Keratinocyte (primary cell): Measurements from ENCODE around the gene DFFB. TPM values are rescaled to one million over a fixed set of nuclear protein-coding genes. Genes with fewer than 3 reads are reported as not detected.

Experiments used
- DNase-seq: peaks from one replicate; pipeline ENCODE4 v3.0.0-alpha.2; 2011; ENCODE audit warnings: low read depth, missing footprints, low spot score
- FAIRE-seq: peaks from 2 replicates; lab custom pipeline; 2011; peaks lifted over from hg19 to GRCh38; lab: Jason Lieb, UNC
- H2AFZ ChIP-seq: 2 replicates; pipeline ENCODE4 v1.6.0; 2012; ENCODE audit warnings: low read length, control low read depth, inconsistent platforms; ENCODE audit not compliant: control insufficient read depth
- H3K27ac ChIP-seq: 2 replicates; pipeline ENCODE4 v1.5.1; 2011; ENCODE audit warnings: low read length; ENCODE audit not compliant: control insufficient read depth, insufficient read depth
- H3K27me3 ChIP-seq: 3 replicates; pipeline ENCODE4 v1.6.0; 2011; ENCODE audit warnings: low read length; ENCODE audit not compliant: control insufficient read depth, insufficient read depth; ENCODE audit errors: extremely low read depth
- H3K36me3 ChIP-seq, 2 experiments: 2 replicates in 1 of 2; 3 replicates in 1 of 2; pipeline ENCODE4 v1.5.1; 2011; ENCODE audit warnings: low read length in 2 of 2, mild to moderate bottlenecking in 1 of 2; ENCODE audit not compliant: control insufficient read depth in 2 of 2, insufficient read depth in 2 of 2; ENCODE audit errors: extremely low read depth in 1 of 2
- H3K4me1 ChIP-seq: 3 replicates; pipeline ENCODE4 v1.5.1; 2011; ENCODE audit warnings: low read length; ENCODE audit not compliant: control insufficient read depth, insufficient read depth; ENCODE audit errors: extremely low read depth
- H3K4me2 ChIP-seq: 3 replicates; pipeline ENCODE4 v1.6.0; 2011; ENCODE audit warnings: low read depth, low read length; ENCODE audit not compliant: control insufficient read depth, insufficient read depth; ENCODE audit errors: extremely low read depth
- H3K4me3 ChIP-seq, 3 experiments: fragments of 200-600 bp in 1 of 3; sonication (generic) in 1 of 3; 2 replicates in 2 of 3; 3 replicates in 1 of 3; pipeline ENCODE4 v1.5.1; 2011 to 2016; ENCODE audit warnings: low read length in 3 of 3, mild to moderate bottlenecking in 3 of 3, control low read depth in 2 of 3, inconsistent platforms in 1 of 3, low read depth in 1 of 3, mixed read lengths in 1 of 3, mixed run types in 1 of 3, moderate library complexity in 1 of 3; ENCODE audit not compliant: control insufficient read depth in 2 of 3, insufficient read depth in 2 of 3; ENCODE audit errors: extremely low read depth in 1 of 3
- H3K79me2 ChIP-seq: 2 replicates; pipeline ENCODE4 v1.6.0; 2012; ENCODE audit warnings: low read length; ENCODE audit not compliant: control insufficient read depth, insufficient read depth
- H3K9ac ChIP-seq: 3 replicates; pipeline ENCODE4 v1.6.0; 2011; ENCODE audit warnings: low read length; ENCODE audit not compliant: control insufficient read depth, insufficient read depth; ENCODE audit errors: extremely low read depth
- H3K9me1 ChIP-seq: 3 replicates; pipeline ENCODE4 v1.6.0; 2011; ENCODE audit warnings: low read length; ENCODE audit not compliant: control insufficient read depth, insufficient read depth; ENCODE audit errors: extremely low read depth
- H3K9me3 ChIP-seq: 2 replicates; pipeline ENCODE4 v1.5.1; 2012; ENCODE audit warnings: low read depth, low read length; ENCODE audit not compliant: control insufficient read depth
- H4K20me1 ChIP-seq: 3 replicates; pipeline ENCODE4 v1.6.0; 2011; ENCODE audit warnings: low read length; ENCODE audit not compliant: control insufficient read depth, insufficient read depth; ENCODE audit errors: extremely low read depth
- CTCF ChIP-seq, 3 experiments: IDR thresholded peaks in 1 of 3; conservative IDR thresholded peaks in 1 of 3; optimal IDR thresholded peaks in 1 of 3; 2 replicates in 2 of 3; 3 replicates in 1 of 3; pipeline versions ENCODE3 to v1.5.1; 2011; ENCODE audit warnings: low read length in 3 of 3, mild to moderate bottlenecking in 3 of 3, moderate library complexity in 2 of 3, control low read depth in 1 of 3, inconsistent platforms in 1 of 3; ENCODE audit not compliant: insufficient read depth in 2 of 3; ENCODE audit errors: extremely low read depth in 1 of 3
- EZH2 ChIP-seq: IDR thresholded peaks from one replicate; pipeline ENCODE4 v1.6.1; 2012; ENCODE audit warnings: inconsistent platforms, mild to moderate bottlenecking, low read length, moderate library complexity
- dilution Hi-C: fragments of 300-500 bp; cut with MboI; formaldehyde crosslinking; loops from one replicate; pipeline ENCODE4 v1.7.0; 2020; ENCODE audit warnings: low sequenced_read_pairs; ENCODE audit not compliant: extremely low pct_ligation_motif_present
- polyA plus RNA-seq, 5 experiments: library from polyadenylated mRNA; depleted of rRNA in 3 of 5; stranded (reverse) in 3 of 5; stranded (forward) in 1 of 5; unstranded in 1 of 5; fragments of >200 nt; gene quantifications; 1 replicate in 1 of 5; 2 replicates in 3 of 5; 3 replicates in 1 of 5; pipeline versions ENCODE4 v1.2.1 to v1.2.3, GENCODE V29; 2011 to 2012; ENCODE audit warnings: missing spikeins in 2 of 5, low read depth in 1 of 5, low replicate concordance in 1 of 5

Gene DFFB
- polyA plus RNA-seq, 1 donor (not counting 4 experiments of a cell fraction or from before 2014, with no cell fraction given) = 5.2 TPM

- H3K4me3 ChIP-seq = no peak overlapping the region
- FAIRE-seq (no peak), DNase-seq (no peak)
- H4K20me1 ChIP-seq = no peaks in the 10 kb centered on the region
- no peaks in the 10 kb centered on the region for H3K9me1 ChIP-seq
- H3K9ac ChIP-seq = no peak overlapping the region
- peaks cover 0 to 15% of the 10 kb centered on the region in 2 experiments for H3K36me3 ChIP-seq
- H3K4me2 ChIP-seq = no peak overlapping the region
- H3K27ac ChIP-seq = no peak overlapping the region
- dilution Hi-C loops = no loop called here
- TF ChIP-seq CTCF (optimal IDR thresholded peaks at IDR 0.05 in 1 of 3, IDR thresholded peaks at IDR 0.05 in 1 of 3, conservative IDR thresholded peaks at IDR 0.05 in 1 of 3; ENCODE audit: extremely low read depth in 1 of 3, insufficient read depth in 2 of 3, low read length in 3 of 3) (no peak), EZH2 (no peak)
- peaks cover 3% of the 10 kb centered on the region for H3K9me3 ChIP-seq
- H2AFZ ChIP-seq = no peak overlapping the region
- no peaks in the 10 kb centered on the region for H3K4me1 ChIP-seq
- no peaks in the 10 kb centered on the region for H3K79me2 ChIP-seq
- H3K27me3 ChIP-seq = no peaks in the 10 kb centered on the region
These were observed 21.8 kb downstream of the DFFB start for GRCh38 chr1:3879099-3879498.

DNA sequence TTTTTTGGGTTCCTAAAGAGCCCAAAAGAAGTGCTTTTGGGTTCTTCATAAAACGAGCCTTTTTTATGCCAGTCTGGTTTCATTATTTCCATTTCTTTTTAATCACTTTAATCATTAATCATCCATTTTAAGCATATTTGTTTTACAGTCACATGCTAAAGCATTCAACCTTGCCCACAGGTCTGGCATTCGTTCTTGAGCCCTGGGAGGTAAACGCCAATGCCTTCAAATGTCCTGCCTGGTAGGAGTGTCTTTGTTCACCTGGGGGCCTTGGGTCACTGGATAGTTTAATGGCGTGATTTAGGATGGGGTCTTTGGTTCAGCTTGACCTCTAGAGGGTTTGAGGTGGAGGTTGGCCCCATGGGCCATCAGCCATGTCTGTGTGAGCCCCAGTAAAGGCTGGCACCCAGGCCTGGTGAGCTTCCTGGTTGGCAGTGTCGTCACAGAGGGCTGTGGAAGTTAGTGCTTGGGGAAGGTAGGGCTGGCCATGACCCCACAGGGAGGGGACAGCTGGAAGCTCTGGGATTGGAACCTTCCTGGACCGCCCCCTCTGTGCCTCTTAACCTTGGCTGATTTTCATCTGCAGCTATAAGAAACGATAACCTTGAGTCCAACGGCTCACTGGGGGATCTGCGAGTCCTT, 22.6 kb downstream of the DFFB start:
- H3K79me2 ChIP-seq = no peaks in the 10 kb centered on the region
- H3K27me3 ChIP-seq = no peaks in the 10 kb centered on the region
- H2AFZ ChIP-seq = no peak overlapping the region
- TF ChIP-seq CTCF (optimal IDR thresholded peaks at IDR 0.05 in 1 of 3, IDR thresholded peaks at IDR 0.05 in 1 of 3, conservative IDR thresholded peaks at IDR 0.05 in 1 of 3; ENCODE audit: extremely low read depth in 1 of 3, insufficient read depth in 2 of 3, low read length in 3 of 3) (no peak), EZH2 (no peak)
- H3K27ac ChIP-seq = no peak overlapping the region
- peaks cover 3% of the 10 kb centered on the region for H3K9me3 ChIP-seq
- H3K4me2 ChIP-seq = no peak overlapping the region
- FAIRE-seq = no peak
- no peak overlapping the region for H3K9ac ChIP-seq
- H3K4me3 ChIP-seq = no peak overlapping the region
- no peaks in the 10 kb centered on the region for H3K9me1 ChIP-seq
- dilution Hi-C loops = no loop called here
- no peaks in the 10 kb centered on the region for H3K4me1 ChIP-seq
- H4K20me1 ChIP-seq = no peaks in the 10 kb centered on the region
- DNase-seq = no peak
- H3K36me3 ChIP-seq = peaks cover 0 to 15% of the 10 kb centered on the region in 2 experiments
